Measurements from ENCODE around the gene HINT2. TPM values are rescaled to one million over a fixed set of nuclear protein-coding genes. Genes with fewer than 3 reads are reported as not detected.
A peak's percentile ranks its signal among the peaks of the same experiment; 100 is the strongest.

HINT2 gene
- total and polyA plus RNA-seq, 2 donors (not counting 1 experiment from before 2014, with no cell fraction given) = 31.9 to 33.6 TPM

DNA sequence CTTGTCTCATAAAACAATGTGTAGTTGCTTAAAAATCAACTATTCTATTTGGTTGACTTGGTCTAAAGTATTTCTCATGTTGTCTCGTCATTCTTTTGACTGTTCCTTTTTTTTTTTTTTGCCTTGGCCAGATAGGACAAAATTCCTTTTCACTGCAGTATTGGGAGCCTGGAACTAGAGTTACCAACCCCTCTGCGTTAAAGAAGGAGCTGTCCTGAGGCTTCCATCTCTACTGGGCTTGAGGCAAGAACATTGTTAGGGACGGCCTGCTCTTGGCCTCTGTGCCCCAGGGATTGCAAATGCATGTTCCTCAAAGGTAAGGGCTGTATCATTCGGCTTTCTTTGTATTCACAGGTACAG lies 24.8 kb downstream of the HINT2 start:
- Histone ChIP-seq H2AFZ (ENCODE audit: insufficient read depth, low read depth, low read length, poor library complexity, severe bottlenecking) (no peak overlapping the region), H4K20me1 (ENCODE audit: control insufficient read depth, insufficient read depth, low read length, poor library complexity, severe bottlenecking) (peaks cover 9% of the 10 kb centered on the region), H3K27ac (ENCODE audit: low read length in 2 of 2) (no peak overlapping the region), H3K79me2 (ENCODE audit: control insufficient read depth, insufficient read depth, low read length) (peaks cover 12% of the 10 kb centered on the region), H3K9me3 (ENCODE audit: control extremely low read depth in 1 of 3, control insufficient read depth in 2 of 3, insufficient read depth in 1 of 3, low read length in 2 of 3) (no peaks in the 10 kb centered on the region), H3K4me3 (ENCODE audit: control extremely low read depth in 1 of 5, extremely low read depth in 1 of 5, insufficient read depth in 1 of 5, low read depth in 2 of 5, low read length in 4 of 5) (no peak overlapping the region), H3K36me3 (replicated peaks in 1 of 2; ENCODE audit: control extremely low read depth in 1 of 2, control insufficient read depth in 1 of 2, extremely low read depth in 1 of 2, insufficient read depth in 2 of 2, low read length in 1 of 2) (peaks cover 0 to 7% of the 10 kb centered on the region in 2 experiments), H3K4me2 (replicated peaks; ENCODE audit: low read depth, low read length, poor library complexity, severe bottlenecking) (no peak overlapping the region), H3K27me3 (replicated peaks in 1 of 4; ENCODE audit: control extremely low read depth in 1 of 4, control insufficient read depth in 3 of 4, insufficient read depth in 4 of 4, low read length in 3 of 4) (peaks cover 0 to 6% (median 3%) of the 10 kb centered on the region in 4 experiments), H3K9ac (ENCODE audit: low read length) (no peak overlapping the region), H3K4me1 (ENCODE audit: control insufficient read depth in 2 of 2, insufficient read depth in 2 of 2, low read length in 2 of 2) (peaks cover 5% of the 10 kb centered on the region in 2 donors)
- peaks cover 9% of the 10 kb centered on the region for H3K4me1 Mint-ChIP-seq
- ChIA-PET CTCF (interaction anchor here (0.6 to 6.0 kb wide), 47 partner anchors 8 to 233 kb away, joined by 3 to 176 read pairs (median 5); partner anchors contain the start of genes CREB3, FAM221B, GBA2 and HINT2), POLR2A (interaction anchor here (1.5 kb wide), 1 partner anchor 36 kb away, joined by 3 read pairs; no protein-coding TSS in a partner anchor)
- H3K4me3 Mint-ChIP-seq = no peak overlapping the region
- WGBS (ENCODE audit: insufficient coverage) = 46% methylated on average over 3 of the region's 4 CpGs
- no peak for ATAC-seq (ENCODE audit: low read depth)
- peaks cover 4% of the 10 kb centered on the region for H3K27me3 Mint-ChIP-seq
- peak overlapping the region; percentile 26 for H3K27ac Mint-ChIP-seq
- intact Hi-C loops (cut with micrococcal nuclease) = loop anchor here (1.0 to 2.0 kb wide), 3 partner anchors 33 to 92 kb away; no protein-coding TSS in a partner anchor
- no peaks in the 10 kb centered on the region for H3K9me3 Mint-ChIP-seq (ENCODE audit: insufficient read depth)
- no peak for TF ChIP-seq EZH2 (IDR thresholded peaks at IDR 0.05; ENCODE audit: borderline replicate concordance, insufficient read depth, low read depth, low read length, poor library complexity, severe bottlenecking)
- TF ChIP-seq, protein P1, sequence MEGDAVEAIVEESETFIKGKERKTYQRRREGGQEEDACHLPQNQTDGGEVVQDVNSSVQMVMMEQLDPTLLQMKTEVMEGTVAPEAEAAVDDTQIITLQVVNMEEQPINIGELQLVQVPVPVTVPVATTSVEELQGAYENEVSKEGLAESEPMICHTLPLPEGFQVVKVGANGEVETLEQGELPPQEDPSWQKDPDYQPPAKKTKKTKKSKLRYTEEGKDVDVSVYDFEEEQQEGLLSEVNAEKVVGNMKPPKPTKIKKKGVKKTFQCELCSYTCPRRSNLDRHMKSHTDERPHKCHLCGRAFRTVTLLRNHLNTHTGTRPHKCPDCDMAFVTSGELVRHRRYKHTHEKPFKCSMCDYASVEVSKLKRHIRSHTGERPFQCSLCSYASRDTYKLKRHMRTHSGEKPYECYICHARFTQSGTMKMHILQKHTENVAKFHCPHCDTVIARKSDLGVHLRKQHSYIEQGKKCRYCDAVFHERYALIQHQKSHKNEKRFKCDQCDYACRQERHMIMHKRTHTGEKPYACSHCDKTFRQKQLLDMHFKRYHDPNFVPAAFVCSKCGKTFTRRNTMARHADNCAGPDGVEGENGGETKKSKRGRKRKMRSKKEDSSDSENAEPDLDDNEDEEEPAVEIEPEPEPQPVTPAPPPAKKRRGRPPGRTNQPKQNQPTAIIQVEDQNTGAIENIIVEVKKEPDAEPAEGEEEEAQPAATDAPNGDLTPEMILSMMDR (IDR thresholded peaks at IDR 0.05) = no peak
- no peak for DNase-seq

DNA sequence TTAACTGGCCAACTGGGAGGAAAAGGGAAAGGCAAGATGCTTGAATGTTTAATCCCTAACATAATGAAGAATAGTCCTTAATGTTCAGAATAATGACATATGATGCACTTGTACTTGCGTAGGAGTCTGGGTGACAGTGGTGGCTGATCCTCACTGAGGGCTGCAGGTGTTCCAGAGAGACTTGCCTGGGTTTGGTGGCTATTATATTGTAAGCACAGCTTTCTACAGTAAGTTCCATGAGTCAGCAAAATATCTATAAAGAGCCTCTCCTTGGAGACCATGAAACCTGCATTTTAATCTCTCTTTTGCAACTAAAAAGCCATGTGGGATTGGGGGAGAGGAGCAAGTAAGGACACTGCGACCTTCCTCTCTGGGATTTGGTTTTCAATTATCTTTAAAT lies 25.3 kb downstream of the HINT2 start:
- Mint-ChIP-seq H3K27ac (no peak overlapping the region), H3K4me1 (peaks cover 9% of the 10 kb centered on the region), H3K4me3 (no peak overlapping the region), H3K27me3 (peaks cover 4% of the 10 kb centered on the region), H3K9me3 (ENCODE audit: insufficient read depth) (no peaks in the 10 kb centered on the region)
- peaks cover 5% of the 10 kb centered on the region in 2 donors for H3K4me1 ChIP-seq (ENCODE audit: control insufficient read depth in 2 of 2, insufficient read depth in 2 of 2, low read length in 2 of 2)
- TF ChIP-seq, protein P1 (IDR thresholded peaks at IDR 0.05) = no peak
- TF ChIP-seq EZH2 (IDR thresholded peaks at IDR 0.05; ENCODE audit: borderline replicate concordance, insufficient read depth, low read depth, low read length, poor library complexity, severe bottlenecking) = no peak
- peaks cover 9% of the 10 kb centered on the region for H4K20me1 ChIP-seq (ENCODE audit: control insufficient read depth, insufficient read depth, low read length, poor library complexity, severe bottlenecking)
- H3K79me2 ChIP-seq (ENCODE audit: control insufficient read depth, insufficient read depth, low read length) = peaks cover 13% of the 10 kb centered on the region
- DNase-seq (no peak), ATAC-seq (ENCODE audit: low read depth) (no peak)
- intact Hi-C loops (cut with micrococcal nuclease) = no loop called here
- no peak overlapping the region for H2AFZ ChIP-seq (ENCODE audit: insufficient read depth, low read depth, low read length, poor library complexity, severe bottlenecking)
- 100% methylated on average over 1 of the region's 2 CpGs for WGBS (ENCODE audit: insufficient coverage)
- no peaks in the 10 kb centered on the region for H3K9me3 ChIP-seq (ENCODE audit: control extremely low read depth in 1 of 3, control insufficient read depth in 2 of 3, insufficient read depth in 1 of 3, low read length in 2 of 3)
- CTCF ChIA-PET = interaction anchor here (0.6 to 6.0 kb wide), 43 partner anchors 7 to 233 kb away, joined by 3 to 176 read pairs (median 6); partner anchors contain the start of genes CREB3, FAM221B, GBA2 and HINT2
- H3K27ac ChIP-seq (ENCODE audit: low read length in 2 of 2) = no peak overlapping the region
- POLR2A ChIA-PET = interaction anchor here (1.5 kb wide), 1 partner anchor 37 kb away, joined by 3 read pairs; no protein-coding TSS in a partner anchor
- H3K4me3 ChIP-seq (ENCODE audit: control extremely low read depth in 1 of 5, extremely low read depth in 1 of 5, insufficient read depth in 1 of 5, low read depth in 2 of 5, low read length in 4 of 5) = no peak overlapping the region
- H3K4me2 ChIP-seq (replicated peaks; ENCODE audit: low read depth, low read length, poor library complexity, severe bottlenecking) = no peak overlapping the region
- peaks cover 0 to 6% (median 3%) of the 10 kb centered on the region in 4 experiments for H3K27me3 ChIP-seq (replicated peaks in 1 of 4; ENCODE audit: control extremely low read depth in 1 of 4, control insufficient read depth in 3 of 4, insufficient read depth in 4 of 4, low read length in 3 of 4)
- H3K36me3 ChIP-seq (replicated peaks in 1 of 2; ENCODE audit: control extremely low read depth in 1 of 2, control insufficient read depth in 1 of 2, extremely low read depth in 1 of 2, insufficient read depth in 2 of 2, low read length in 1 of 2) = peaks cover 0 to 10% of the 10 kb centered on the region in 2 experiments
- H3K9ac ChIP-seq (ENCODE audit: low read length) = no peak overlapping the region

Data from B cell (primary cell).